GM19238 (cell line): ENCODE results near the gene ZEB2.

ENCODE experiments used
- DNase-seq: peaks from one replicate; pipeline ENCODE4 v3.0.0; 2011; ENCODE audit warnings: low spot score; ENCODE audit not compliant: insufficient read length

ZEB2 gene

GRCh38 chr2:144472046-144472412, 47.9 kb downstream of the ZEB2 start:
- no peak for DNase-seq

- DNase-seq, result no peak
Observed at GRCh38 chr2:144471305-144472045, 48.4 kb downstream of the ZEB2 start.

GRCh38 chr2:144470816-144471215, 49.1 kb downstream of the ZEB2 start:
- no peak for DNase-seq

GRCh38 chr2:144470334-144470733, 49.6 kb downstream of the ZEB2 start:
- no peak for DNase-seq

- no peak for DNase-seq
Observed at GRCh38 chr2:144469798-144470197, 50.1 kb downstream of the ZEB2 start.

GRCh38 chr2:144468823-144469595, 50.9 kb downstream of the ZEB2 start:
- DNase-seq, result no peak

- no peak for DNase-seq
Observed at GRCh38 chr2:144467502-144468137, 52.3 kb downstream of the ZEB2 start.

- no peak for DNase-seq
Observed at GRCh38 chr2:144466637-144467036, 53.3 kb downstream of the ZEB2 start.

GRCh38 chr2:144465749-144466148, 54.2 kb downstream of the ZEB2 start:
- DNase-seq, result no peak

- DNase-seq, result no peak
Observed at GRCh38 chr2:144464730-144465129, 55.2 kb downstream of the ZEB2 start.

GRCh38 chr2:144463266-144463665, 56.7 kb downstream of the ZEB2 start:
- DNase-seq, result no peak

GRCh38 chr2:144462266-144462665, 57.7 kb downstream of the ZEB2 start:
- no peak for DNase-seq

GRCh38 chr2:144461308-144461766, 58.6 kb downstream of the ZEB2 start:
- DNase-seq, result no peak

- DNase-seq, result no peak
Observed at GRCh38 chr2:144460727-144461307, 59.1 kb downstream of the ZEB2 start.

GRCh38 chr2:144459937-144460336, 60.0 kb downstream of the ZEB2 start:
- DNase-seq, result no peak

- DNase-seq, result no peak
Observed at GRCh38 chr2:144459286-144459685, 60.6 kb downstream of the ZEB2 start.

- DNase-seq, result no peak
Observed at GRCh38 chr2:144458541-144458940, 61.4 kb downstream of the ZEB2 start.

GRCh38 chr2:144456680-144457079, 63.2 kb downstream of the ZEB2 start:
- DNase-seq, result no peak

- no peak for DNase-seq
Observed at GRCh38 chr2:144455987-144456386, 63.9 kb downstream of the ZEB2 start.

GRCh38 chr2:144454466-144455287, 65.2 kb downstream of the ZEB2 start:
- DNase-seq, result no peak
